Activated CD4-positive, alpha-beta T cell treated with anti-CD3 and anti-CD28 coated beads, Interleukin-2, Interleukin-4, amounts not matched to agents 100 ng/mL and 50 ng/mL, durations not matched to agents 16 hours and 8 hours (primary cell): ENCODE data around the gene CNOT6.
A peak's percentile ranks its signal among the peaks of the same experiment; 100 is the strongest.
"Not testable (repeated sequence)": the region's sequence is repeated elsewhere in the genome, so short reads cannot be mapped to it uniquely, and the experiment has no call there.

ENCODE experiments used
- DNase-seq: peaks from one replicate; pipeline ENCODE4 v3.0.0-alpha.2; 2020; ENCODE audit warnings: low spot score

CNOT6 gene

DNA sequence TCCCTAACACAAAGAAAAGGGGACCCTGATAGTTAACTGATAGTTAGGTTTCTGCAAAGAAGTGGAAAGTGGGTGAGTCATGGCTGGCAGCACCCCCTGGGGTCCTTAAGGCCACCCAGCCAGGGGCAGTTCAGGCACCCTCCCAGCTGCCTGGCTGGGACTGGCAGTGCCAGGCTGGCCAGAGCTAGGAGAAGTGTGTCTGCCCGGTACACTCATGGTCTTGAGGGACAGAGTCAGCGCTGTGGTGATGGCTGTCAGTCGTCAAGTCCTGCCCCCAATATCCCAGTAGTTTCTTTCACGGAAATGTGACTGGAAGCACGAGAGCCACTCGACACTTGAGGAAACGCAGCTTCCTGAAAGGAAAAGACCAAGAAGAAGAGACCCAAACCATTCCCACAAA, 22.3 kb upstream of the CNOT6 start:
- DNase-seq = no peak

DNA sequence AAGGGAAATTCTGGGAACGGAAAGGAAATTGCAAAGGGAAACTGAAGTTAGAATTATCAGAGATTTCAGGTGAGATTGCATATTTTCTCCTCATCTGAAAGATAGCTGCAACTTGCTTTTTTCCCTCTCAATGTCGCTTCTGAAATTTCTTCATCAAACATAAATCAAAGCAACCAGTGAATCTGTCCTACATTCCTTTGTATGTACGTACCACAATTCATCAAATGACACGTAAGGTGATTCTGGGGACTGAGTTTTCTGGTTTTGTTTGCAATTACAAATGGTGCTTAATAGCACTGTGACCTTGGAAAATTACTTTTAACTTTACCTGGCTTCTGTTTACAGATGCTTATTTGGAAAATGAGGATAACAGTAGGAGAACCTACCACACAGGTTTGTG, 21.9 kb upstream of the CNOT6 start:
- no peak for DNase-seq

DNA sequence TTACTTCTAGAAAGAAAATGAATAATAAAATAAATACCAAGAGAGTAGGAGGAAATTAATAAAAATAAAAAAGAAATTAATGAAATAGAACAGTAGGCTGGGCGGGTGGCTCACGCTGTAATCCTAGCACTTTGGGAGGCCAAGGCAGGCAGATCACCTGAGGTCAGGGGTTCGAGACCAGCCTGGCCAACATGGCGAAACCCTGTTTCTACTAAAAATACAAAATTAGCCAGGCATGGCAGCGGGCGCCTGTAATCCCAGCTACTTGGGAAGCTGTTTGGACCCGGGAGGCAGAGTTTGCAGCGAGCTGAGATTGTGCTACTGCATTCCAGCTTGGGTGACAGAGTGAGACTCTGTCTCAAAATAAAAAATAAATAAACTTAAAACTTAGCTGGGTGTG, 20.8 kb upstream of the CNOT6 start:
- DNase-seq = not testable (repeated sequence)

DNA sequence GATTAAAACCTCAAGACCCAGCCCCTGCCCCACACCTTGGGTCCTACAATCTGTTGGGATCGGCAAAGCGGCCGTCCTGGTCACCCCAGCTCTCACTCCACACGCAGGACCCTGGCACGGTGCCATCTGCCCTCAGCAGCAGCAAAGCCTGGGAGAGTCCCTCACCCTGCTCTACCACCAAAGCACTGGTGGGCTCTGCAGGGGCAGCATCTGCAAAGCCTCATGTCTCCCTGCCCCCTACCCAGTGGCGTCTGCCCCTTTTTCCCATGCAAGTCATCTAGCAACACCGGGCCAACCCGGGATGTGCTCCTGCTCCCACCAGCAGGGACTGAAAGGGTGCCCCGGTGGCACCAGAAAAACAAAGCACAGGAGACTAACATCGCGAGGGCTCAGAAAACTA, 19.6 kb upstream of the CNOT6 start:
- DNase-seq = no peak

DNA sequence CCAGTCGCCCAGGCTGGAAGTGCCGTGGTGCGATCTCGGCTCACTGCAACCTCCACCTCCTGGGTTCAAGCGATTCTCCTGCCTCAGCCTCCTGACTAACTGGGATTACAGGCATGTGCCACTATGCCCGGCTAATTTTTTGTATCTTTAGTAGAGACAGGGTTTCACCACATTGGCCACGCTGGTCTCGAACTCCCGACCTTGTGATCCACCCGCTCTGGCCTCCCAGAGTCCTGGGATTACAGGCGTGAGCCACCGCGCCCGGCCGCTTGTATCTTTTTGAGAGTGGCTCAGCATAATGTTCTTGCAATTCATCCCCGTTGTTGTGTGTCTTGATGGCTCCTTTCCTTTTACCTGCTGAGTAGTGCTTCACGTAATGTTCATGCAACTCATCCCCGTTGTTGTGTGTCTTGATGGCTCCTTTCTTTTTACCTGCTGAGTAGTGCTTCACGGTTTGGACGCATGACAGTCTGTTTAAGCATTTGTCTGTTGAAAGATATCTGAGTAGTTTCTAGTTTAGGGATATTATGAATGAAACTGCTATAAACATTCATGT, 18.1 kb upstream of the CNOT6 start:
- DNase-seq = not testable (repeated sequence)

DNA sequence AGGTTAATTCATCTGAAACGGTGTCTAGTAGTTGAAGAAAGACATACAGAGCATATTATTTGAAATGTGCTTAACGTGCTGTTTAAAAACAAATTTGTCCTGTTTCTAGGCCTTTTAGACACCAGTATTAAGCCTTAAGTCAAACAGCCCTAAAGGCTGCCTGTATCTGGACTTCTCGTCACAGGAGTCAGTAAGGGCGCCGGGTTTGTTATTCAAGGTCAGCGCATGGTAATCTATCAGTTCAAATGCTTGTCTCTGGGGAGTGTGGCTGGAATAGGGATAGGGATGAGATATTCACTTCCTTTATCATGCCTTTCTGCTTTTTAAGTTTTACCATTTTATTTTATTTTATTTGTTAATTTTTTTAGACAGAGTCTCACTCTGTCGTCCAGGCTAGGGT, 9.4 kb upstream of the CNOT6 start:
- DNase-seq = no peak

DNA sequence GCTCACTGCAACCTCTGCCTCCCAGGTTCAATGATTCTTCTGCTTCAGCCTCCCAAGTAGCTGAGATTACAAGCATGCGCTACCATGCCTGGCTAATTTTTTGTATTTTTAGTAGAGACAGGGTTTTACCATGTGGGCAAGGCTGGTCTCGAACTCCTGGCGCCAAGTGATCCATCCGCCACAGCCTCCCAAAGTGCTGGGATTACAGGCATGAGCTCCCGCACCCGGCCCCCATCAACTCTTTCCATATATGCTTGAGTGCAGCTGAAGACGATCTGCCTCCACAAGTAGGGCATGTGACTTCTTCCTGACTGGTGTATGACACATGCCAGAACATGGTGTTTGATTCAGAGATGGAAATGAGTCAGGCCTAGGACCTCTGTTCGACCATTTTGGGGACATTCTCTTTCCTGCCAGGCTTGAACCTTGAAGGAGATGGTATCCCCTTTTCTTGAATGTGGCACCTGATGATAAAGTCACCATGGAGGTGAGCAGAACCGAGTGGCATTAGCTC, 7.5 kb upstream of the CNOT6 start:
- DNase-seq = no peak

DNA sequence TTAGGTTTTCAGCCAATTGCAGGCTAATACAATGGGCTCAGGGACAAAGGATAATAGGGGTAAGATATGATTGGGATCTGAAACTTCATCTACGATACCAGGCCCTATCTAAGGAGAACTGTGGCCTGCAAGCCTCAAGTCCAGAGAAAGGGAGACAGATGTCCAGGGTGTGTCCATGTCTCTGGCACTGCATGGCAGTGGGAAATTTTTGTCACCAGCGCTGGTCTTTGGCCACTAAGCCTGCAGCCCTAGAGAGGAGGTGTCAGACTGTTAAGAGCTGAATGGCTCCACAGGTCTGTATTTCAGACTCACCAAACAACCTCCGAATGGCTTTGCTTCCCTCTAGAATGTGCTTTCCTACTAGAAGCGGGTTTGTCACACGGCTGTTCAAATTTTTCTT, 6.6 kb upstream of the CNOT6 start:
- no peak for DNase-seq

DNA sequence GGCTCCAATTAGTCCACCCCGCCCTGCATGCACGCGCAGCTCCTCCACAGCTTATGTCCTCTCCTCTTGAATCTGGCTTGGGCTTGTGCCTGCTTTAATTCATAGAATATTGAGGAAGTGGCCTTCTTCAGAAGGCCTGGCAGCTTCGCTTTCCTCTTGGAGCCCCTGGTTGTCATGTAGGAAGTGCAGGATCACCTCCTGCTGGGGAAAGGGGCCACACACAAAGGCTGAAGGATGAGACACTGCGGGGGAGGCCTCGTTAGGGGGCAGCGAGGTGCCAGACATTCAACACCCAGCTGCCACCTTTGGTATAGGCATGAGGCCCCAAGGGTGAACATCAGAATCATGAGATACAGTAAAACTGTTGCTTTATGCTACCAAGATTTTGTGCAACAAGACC, 2.7 kb upstream of the CNOT6 start:
- no peak for DNase-seq

DNA sequence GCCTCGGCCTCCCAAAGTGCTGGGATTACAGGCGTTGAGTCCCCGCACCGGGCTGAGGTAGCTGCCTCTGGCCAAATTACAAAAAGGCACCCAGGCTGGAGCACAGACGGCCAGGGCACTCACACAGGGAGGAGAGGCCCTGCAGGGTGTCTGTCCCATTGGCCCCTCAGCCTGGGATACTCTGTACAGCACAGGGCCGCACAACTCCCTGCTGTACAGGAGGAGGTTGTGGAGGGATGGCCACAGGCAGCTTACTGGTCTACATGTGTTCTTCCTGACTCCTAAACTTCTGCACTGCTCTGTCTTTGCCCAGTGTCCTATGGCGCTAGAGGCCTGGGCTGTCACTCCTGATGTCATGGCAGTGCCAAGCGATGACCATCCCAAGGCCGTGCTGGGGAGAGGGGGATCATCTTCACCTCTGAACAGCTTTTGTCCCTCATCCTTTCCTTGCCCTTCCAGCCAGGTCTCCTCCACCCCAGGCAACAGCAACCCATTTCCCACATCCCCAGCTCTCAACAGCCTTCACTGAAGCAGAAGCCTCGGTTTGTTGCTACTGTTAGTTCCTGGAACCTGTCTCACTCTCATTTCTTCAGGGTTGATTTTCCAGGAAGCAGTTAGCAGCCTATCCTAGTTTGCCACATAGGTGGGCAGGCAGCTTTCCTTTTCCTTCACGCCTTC, 1.8 kb upstream of the CNOT6 start:
- no peak for DNase-seq

DNA sequence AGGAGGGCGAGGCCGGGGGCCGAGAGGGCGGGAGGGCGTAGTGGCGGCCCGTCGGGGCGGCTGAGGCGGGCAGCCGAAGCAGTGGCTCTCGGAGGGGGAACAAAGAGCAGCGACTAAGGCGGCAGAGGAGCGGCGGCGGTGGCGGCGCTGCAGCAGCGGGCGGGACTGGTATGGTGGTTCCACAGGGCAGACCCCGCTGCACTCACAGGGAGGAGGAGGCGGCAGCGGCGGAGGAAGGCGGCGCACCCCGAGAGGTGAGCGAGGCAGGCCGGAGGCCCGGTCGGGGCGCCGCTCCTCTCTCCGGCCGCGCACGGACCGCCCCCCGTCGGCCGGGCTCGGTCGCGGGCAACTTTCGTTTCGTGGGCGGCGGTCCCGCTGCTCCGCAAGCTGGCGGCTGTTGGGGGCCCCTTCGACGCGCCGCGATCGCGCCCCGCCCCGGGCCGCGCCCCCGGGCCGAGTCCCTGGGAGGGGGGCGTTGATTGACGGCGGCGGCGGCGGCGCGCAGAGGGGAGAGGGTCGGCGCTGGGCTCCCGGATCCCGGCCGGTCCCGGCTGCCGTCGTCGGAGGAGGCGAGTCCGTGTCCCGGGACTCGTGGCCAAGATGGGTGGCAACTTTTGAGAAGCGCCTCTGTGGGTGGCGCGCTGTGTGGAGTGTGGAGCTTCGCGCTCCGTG, 467 bp downstream of the CNOT6 start:
- peak; percentile 16 for DNase-seq

DNA sequence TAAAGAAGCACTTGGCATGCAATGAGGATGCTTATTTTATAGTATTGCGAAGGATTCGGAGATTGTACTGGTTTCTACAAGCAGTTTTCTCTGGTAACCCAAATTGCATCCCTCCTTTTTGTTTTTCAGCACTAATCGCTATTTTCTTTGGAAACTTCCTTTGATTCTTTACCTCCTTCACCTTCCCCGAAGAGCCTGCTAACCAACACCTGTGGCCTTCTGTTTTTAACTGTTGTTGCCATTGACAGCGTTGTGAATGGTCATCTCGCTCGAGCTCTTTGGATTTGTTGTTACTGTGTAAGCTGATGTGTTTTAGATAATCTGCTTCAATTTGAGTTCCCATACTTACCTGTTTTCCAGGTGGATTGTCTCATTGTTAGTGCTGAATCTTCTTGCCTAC, 1.1 kb downstream of the CNOT6 start:
- no peak for DNase-seq

DNA sequence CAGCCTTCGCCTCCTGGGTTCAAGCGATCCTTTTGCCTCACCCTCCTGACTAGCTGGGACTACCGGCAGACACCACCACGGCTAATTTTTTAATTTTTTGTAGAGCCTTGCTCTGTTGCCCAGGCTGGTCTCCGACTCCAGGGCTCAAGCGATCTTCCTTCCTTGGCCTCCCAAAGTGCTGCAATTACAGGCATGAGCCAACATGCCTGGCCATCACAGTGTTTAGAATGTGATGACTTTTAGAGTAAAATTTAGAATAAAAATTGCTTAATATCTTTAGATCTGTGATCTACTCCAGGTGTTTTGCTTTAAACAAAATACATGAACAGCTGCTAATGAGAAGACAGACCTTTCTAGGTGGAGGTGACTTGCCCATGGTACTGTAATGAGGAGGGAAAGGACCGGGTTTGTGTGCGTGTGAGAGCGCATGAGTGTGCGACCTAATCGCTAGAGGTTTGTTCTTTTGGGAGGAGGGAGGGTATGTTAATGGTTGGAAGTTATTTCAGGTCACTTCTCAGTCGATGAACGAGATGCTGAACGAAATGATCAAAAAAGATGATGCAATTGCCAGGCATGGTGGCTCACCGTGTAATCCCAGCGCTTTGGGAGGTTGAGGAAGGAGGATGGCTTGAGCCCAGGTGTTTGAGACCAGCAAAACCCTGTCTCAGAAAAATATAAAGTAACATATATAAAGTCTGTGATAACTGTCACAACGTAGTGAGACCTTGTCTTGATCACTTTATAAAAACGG, 2.0 kb downstream of the CNOT6 start:
- DNase-seq = no peak

DNA sequence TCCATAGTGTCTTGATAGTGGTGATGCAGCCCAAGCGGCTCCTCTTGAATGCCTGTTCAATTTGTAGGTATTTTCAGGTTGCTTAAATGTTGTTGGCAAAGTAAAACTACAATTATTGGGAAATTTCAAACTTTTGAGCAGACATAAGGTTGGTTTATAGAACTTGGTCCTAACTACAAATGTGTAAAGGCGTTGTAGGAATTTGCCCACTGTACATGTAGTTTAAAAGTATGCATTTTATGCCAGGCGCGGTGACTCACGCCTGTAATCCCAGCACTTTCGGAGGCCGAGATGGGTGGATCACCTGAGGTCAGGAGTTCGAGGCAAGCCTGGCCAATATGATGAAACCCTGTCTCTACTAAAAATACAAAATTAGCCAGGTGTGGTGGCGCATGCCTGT, 2.6 kb downstream of the CNOT6 start:
- DNase-seq = not testable (repeated sequence)

DNA sequence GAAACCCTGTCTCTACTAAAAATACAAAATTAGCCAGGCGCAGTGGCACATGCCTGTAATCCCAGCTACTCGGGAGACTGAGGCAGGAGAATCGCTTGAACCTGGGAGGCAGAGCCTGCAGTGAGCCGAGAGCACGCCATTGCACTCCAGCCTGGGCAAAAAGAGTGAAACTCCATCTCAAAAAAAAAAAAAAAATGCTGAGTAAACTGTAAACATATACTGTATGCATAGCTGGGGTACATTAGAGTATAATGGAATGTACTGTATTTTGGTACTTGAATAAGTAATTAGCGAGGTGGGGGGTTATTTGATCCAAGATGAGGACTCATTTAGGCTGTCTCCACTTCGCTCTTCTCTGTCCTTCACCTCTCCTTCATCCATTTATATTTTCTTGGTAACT, 3.7 kb downstream of the CNOT6 start:
- DNase-seq = not testable (repeated sequence)

DNA sequence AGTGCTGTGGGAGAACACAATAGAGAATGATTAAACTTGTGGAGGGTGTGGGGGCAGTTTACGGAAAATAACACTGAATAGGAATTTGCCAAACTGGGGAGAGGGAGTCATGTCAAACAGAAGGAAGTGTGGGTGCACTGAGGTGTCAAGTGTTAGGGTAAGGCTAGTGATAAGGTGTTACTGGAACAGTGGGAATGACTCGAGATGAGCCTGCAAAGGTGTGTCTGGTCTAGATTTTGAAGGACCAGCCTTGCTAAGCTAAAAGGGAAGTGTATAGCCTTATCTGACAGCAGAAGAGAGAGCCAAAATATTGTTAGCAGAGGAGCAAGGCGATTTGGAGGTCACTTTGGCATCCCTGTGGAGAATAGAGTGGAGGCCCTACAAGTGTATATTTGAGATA, 4.2 kb downstream of the CNOT6 start:
- no peak for DNase-seq

DNA sequence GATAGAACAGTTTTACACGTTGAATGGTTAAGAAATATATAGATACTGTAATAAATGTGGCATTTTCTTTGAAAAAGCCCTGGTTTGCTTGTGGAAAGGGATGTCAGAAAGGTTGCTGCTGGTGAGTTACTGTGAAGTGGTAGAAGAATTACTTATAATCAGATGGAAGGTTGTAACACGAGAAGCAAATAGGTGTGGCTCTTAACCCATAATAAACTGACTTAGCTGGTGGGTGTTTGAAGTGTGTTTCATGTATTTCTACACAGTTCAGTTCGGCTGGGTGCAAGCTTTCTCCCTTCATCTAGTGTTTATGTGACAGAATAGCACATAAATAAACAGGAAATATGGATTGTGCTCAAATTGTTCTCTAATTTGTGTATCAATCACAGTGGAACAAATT, 5.5 kb downstream of the CNOT6 start:
- DNase-seq = no peak

DNA sequence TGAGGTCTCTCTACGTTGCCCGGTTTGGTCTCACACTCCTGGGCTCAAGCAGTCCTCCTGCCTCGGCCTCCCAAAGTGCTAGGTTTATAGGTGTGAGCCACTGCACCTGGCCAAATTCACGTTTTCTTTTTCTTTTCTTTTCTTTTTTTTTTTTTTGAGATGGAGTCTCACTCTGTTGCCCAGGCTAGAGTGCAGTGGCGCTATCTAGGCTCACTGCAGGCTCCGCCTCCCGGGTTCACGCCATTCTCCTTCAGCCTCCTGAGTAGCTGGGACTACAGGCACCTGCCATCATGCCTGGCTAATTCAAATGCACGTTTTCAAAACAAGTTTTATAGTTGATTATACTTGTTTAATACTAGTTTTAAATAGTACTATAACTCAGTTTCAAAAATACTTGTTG, 6.1 kb downstream of the CNOT6 start:
- DNase-seq = not testable (repeated sequence)

DNA sequence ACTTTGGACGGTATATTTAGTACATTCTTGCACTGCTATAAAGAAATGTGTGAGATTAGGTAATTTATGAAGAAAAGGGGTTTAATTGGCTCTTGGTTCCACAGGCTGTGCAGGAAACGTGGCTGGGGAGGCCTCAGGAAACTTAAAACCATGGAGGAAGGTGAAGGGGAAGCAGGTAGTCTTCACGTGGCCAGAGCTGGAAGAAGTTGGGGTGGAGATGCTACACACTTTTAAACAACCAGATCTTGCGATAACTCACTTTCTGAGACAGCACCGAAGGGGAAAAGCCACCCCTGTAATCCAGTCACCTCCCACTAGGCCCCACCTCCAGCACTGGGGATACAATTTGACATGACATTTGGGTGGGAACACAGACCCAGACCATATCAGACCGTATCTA, 13.5 kb downstream of the CNOT6 start:
- DNase-seq = no peak

DNA sequence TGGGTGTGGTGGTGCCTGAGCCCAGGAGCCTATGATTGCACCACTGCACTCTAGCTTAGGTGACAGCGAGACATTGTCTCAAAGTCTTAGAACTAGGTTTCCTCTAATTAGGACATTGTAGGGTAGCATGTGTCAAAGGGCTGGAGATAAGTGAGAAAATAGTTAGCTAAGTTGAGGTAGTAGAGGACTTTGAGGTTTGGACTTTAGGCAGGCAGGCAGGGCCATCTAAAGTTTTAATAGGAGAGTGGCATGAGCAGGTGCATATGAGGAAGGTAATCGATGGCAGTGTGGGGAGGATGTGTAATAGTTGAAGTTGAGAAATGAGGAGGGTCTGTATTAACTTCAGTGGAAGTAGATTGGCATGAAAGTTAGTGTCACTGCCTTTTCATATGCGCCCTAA, 21.1 kb downstream of the CNOT6 start:
- DNase-seq = no peak

DNA sequence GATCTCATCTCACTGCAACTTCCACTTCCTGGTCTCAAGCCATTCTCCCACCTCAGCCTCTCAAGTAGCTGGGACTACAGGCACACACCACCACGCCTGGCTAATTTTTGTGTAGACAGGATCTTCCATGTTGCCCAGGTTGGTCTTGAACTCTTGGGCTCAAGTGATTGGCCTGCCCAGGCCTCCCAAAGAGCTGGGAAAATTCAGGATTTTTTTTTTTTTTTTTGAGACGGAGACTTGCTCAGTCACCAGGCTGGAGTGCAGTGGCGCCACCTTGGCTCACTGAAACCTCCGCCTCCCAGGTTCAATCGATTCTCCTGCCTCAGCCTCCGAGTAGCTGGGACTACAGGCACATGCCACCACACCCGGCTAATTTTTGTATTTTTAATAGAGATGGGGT, 21.8 kb downstream of the CNOT6 start:
- DNase-seq = not testable (repeated sequence)

DNA sequence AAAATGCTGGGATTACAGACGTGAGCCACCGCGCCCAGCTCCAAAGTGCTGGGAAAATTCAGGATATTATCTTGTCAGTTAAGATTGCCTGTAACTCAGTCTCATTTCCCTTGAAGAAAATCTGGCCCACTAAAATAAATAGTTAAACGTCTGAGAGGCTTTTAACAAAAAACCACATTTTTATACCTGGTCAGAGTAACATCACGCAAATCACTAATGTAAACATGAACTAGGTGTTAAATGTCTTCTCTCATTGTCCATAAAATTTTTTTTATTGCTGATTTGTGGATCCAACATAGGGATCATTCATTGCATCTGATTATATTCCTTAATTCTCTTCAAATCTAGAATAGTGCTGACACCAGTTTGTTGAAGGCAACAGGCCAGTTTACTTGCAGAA, 22.3 kb downstream of the CNOT6 start:
- no peak for DNase-seq

DNA sequence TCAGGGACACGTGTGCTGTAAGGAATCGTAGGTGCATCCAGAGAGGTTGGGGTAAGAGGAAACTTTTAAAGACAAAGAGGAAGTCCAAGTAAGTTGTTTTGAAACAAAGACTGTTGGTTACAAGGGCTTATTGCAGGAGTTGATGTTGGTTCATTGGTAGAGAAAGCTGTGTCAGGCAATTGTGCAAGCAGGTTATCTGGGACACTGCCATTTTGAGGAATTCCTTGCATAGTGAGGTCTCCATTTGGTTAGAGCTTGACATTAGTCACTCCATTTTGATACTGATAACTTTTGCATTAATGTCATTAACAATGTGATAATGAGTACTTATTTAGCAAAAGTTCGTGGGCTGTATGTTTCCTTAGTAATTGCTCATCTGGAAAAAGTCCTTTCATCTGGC, 24.9 kb downstream of the CNOT6 start:
- DNase-seq = no peak
